COR-L47 (cell line): ENCODE measurements around the gene CSF1.
"Not testable (repeated sequence)": the region's sequence is repeated elsewhere in the genome, so short reads cannot be mapped to it uniquely, and the experiment has no call there.

Experiments used
- DNase-seq: peaks from one replicate; lab custom pipeline; 2025; lab: John Stamatoyannopoulos, UW

The CSF1 gene

GRCh38 chr1:109919303-109919702 lies 8.7 kb downstream of the CSF1 start:
- no peak for DNase-seq

- not testable (repeated sequence) for DNase-seq
Measured at GRCh38 chr1:109920391-109920790, 9.7 kb downstream of the CSF1 start.

GRCh38 chr1:109922326-109922725 lies 11.7 kb downstream of the CSF1 start:
- no peak for DNase-seq

- no peak for DNase-seq
Measured at GRCh38 chr1:109923131-109923945, 12.7 kb downstream of the CSF1 start.

GRCh38 chr1:109923946-109924275 lies 13.3 kb downstream of the CSF1 start:
- no peak for DNase-seq

GRCh38 chr1:109924316-109924715 lies 13.7 kb downstream of the CSF1 start:
- no peak for DNase-seq

- DNase-seq: no peak
Measured at GRCh38 chr1:109925159-109925990, 14.7 kb downstream of the CSF1 start.

GRCh38 chr1:109926662-109927300 lies 16.1 kb downstream of the CSF1 start:
- DNase-seq: no peak

- no peak for DNase-seq
Measured at GRCh38 chr1:109927356-109927755, 16.7 kb downstream of the CSF1 start.

GRCh38 chr1:109927911-109928321 lies 17.3 kb downstream of the CSF1 start:
- no peak for DNase-seq

GRCh38 chr1:109928591-109929111 lies 18.0 kb downstream of the CSF1 start:
- DNase-seq: no peak

GRCh38 chr1:109929170-109929569 lies 18.5 kb downstream of the CSF1 start:
- no peak for DNase-seq

- no peak for DNase-seq
Measured at GRCh38 chr1:109929588-109930251, 19.1 kb downstream of the CSF1 start.

GRCh38 chr1:109930252-109930993 lies 19.8 kb downstream of the CSF1 start:
- no peak for DNase-seq

- no peak for DNase-seq
Measured at GRCh38 chr1:109931189-109931731, 20.6 kb downstream of the CSF1 start.

GRCh38 chr1:109931911-109932636 lies 21.4 kb downstream of the CSF1 start:
- no peak for DNase-seq

- no peak for DNase-seq
Measured at GRCh38 chr1:109932679-109933078, 22.0 kb downstream of the CSF1 start.

- no peak for DNase-seq
Measured at GRCh38 chr1:109933856-109934711, 23.4 kb downstream of the CSF1 start.

- peak; percentile 45 for DNase-seq
Measured at GRCh38 chr1:109935451-109935900, 24.8 kb downstream of the CSF1 start.
